GM18499 (cell line): ENCODE measurements around the gene MICAL3.
"Not testable (repeated sequence)": the region's sequence is repeated elsewhere in the genome, so short reads cannot be mapped to it uniquely, and the experiment has no call there.

Experiments
- ATAC-seq: cut with Tn5 transposase; IDR thresholded peaks from one replicate; pipeline ENCODE4 v1.9.1; 2021; ENCODE audit warnings: moderate number of reproducible peaks; ENCODE audit not compliant: insufficient read depth, unreplicated experiment

MICAL3 gene

DNA sequence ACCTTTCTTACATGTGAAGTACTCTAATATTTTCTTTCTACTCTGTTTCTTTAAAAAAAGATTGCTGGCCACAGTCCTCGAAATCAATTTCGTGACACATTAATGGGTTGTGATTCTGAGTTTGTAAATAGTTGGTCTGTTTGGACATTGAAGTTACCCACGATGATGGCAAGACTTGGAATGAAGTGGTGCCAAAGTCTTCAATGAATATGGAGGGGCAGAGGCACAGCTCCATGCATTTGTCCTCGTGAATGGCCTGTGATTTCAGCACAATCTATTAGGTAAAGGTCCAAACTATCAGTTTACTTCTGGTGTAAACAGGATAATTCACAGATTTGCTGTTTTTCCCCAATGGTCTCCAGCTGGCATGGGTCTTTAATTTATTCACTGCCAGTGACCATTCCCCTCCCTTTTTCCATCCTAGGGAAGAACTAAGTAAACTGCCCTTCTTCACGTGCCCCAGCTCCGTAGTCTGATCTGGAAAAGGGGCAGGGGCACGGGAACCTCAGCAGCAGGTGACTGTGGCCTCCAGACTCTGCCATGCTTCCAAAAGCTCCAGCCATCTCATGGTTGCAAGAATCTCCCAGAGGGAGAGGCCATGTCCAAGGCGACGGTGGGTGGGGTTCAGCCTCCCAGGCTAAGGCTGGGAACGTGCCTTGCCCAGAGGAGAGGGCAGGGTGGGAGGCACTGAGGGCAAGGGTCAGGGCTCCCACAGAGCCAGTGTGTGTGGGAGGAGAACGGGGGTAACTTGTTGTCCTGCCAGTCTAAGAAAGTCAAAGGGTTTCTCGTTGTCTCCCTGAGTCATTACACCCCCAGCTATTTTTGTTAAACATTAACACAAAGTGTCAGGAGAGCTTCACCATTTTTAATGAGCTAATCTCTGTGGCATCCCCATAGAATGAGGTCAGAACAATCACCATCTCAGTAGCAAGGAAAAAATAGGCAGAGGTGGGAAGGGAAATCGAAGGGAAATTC lies 36.6 kb upstream of the MICAL3 start:
- ATAC-seq: no peak

DNA sequence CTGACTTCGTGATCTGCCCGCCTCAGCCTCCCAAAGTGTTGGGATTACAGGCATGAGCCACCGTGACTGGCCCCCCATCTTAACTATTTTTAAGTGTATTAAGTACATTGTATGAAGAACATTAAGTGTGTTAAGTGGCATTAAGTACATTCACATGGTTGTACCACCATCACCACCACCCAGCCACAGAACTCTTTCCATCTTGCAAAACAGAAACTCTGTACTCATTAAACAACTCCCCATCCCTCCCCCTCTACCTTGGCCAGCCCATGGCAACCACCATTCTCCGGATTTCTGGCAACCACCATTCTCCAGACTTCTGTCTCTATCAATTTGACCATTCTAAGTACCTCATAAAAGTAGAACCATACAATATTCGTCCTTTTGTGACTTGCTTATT lies 35.6 kb upstream of the MICAL3 start:
- no peak for ATAC-seq

DNA sequence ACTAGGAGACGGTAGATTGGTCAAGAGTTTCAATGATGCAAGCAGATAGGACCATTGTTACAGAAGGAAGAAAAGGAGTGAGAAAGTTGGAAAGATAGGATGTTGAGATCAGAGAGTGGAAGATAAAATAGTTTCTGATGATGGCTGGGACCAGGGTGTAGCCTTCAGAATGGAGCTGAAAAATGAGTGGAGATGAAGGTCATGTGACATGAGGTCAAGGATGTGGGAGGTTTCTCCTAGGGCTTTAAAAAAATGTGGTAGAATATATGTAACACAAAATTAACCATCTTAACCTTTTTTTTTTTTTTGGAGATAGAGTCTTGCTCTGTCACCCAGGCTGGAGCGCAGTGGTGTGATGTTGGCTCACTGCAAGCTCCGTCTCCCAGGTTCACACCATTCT lies 35.1 kb upstream of the MICAL3 start:
- ATAC-seq: no peak

DNA sequence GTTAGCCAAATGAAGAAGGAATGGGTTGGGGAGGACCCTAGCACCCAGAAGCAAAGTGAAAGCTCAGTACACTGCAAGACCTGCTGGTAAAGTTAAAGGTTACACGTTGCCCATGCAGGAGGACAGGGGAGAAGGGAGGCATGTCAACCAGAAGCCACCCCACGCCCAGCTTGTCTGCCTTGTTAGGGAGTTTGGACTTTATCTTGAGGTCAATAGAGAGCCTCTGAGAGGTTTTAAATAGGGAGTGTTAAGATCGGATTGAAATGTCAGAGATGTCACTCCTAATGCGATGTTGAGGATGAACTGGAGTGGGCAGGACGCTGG lies 34.7 kb upstream of the MICAL3 start:
- no peak for ATAC-seq

DNA sequence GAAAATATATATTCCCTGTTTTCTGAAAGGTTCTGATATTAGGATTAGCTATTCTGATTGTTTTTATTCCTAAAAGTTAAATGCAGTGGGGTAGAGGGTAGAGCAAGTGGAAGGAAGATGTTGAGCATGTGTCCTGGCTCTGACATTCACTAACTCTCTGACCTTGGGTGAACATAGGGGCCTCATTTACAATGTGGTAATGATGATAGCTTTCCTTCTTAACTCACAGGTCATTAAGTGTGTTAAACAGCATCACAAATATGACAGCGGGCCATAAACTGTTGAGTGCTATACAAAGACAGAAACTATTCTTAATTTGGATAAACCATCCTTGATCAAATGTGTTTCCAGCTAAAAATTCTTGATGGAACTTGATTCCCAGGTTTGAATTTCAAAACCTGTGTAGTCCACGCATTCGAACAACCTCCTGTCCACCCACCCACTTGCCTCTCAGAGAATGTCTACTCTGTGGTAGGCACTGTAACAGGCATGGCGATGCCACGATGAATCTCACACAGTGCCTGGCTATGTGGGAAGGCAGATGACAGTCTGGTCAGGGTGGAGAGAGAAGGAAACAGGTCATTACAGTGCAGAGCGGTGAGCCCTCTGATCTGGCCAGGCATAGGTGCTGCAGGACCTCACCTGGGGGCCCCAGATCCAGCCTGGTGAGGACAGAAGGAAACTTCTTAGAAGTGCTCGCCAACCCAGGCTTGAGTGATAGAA lies 34.2 kb upstream of the MICAL3 start:
- ATAC-seq: no peak

DNA sequence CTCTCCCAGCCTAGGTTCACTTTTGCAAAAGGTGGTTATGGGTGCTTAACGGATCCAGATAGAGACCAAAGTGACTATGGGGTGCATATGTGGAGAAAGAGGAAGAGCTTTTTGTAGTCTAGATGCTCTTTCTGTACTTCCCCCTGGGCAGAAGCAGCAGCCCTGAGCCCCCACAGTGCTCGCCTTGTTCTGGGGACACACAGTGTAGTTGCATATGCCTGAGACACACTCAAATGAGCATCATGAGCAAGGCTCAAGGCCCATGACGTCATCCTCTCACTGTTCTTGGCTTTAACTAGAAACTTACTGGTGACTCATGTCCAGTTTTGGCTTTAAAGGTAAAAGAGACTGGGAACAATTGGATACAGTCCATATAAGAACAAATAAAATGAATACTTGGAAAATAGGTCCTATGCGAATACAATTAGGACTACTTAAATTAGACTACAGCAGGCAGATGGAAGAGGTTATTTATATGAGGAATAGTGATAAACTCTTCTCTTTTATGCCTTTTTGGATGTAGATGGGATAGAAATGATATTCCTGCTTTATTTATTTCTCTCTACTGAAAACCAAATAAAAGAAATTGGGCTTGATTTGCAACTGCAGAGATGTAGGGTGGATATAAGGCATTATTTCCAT lies 33.3 kb upstream of the MICAL3 start:
- ATAC-seq: peak; percentile 45

DNA sequence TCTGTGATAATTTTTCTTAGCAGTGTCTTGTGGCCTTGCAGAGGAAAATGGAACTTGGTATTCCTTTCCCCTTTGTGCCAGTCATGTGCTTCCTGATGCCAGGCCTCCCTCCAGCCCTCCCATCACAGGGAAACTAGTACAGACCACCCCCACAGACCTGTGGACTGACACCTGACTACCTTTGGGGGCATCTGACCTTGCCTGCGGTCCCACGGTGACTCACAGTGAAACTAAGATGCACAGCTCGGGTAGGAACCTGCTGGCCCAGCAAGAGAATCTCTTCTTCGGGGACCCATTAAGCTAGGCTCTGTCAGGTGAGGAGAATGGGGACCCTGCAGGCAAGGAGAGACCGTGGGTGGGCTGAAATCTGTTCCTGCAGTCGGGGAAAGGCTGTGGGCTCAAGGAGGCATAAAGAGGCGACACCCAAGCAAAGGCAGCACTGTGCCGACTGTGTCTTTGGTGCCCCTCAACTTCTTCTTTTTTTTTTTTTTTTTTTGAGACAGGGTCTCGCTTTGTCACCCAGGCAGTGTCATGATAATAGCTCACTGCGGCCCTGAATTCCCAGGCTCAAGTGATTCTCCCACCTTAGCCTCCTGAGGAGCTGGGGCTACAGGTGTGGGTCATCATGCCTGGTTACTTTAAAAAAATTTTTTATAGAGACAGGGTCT lies 32.6 kb upstream of the MICAL3 start:
- no peak for ATAC-seq

DNA sequence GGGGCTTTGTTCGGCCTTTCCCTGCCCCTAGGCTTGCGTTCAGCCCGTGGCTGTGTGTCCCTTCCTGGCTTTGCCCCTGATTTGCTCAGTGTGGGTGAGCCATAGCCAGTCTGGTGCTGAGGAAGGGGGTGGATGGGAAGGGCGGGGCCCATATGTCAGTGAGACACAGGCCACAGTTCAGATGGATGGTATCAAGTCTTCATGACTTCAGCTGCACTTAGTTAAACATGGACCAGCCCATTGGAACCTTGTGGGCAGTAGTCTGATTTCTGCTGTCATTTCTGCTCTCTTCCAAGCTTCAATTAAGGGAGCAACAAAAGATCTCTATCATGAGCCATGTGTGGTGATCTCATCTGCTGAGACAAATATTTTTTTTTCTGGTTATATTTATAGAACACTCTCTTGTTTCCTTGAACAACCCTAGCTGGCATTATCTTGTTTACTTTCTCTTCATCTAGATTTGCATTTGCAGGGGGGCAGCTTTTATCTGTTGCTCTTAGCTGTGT lies 31.9 kb upstream of the MICAL3 start:
- no peak for ATAC-seq

DNA sequence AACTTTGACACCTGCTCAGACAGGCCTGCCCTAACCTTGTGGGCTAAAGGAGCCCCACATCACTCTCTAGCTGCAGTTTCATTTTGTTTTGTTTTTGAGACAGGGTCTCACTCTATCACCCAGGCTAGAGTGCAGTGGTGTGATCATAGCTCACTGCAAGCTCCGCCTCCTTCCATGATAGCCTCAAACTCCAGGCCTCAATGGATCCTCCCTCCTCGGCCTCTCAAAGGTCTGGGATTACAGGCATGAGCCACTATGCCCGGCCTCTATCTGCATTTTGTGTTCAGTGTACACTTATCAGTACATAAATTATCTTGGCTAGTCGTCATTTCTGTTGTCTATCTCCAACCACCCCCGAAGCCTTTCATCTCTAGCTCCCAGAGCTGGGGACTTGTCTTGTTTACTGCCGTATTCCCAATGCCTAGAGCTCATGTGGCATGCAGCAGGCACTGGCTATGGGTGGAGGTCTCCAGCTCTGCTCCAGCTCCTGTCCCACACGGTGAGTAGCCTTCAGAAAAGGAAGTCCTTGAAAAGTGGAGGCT lies 31.3 kb upstream of the MICAL3 start:
- ATAC-seq: no peak

DNA sequence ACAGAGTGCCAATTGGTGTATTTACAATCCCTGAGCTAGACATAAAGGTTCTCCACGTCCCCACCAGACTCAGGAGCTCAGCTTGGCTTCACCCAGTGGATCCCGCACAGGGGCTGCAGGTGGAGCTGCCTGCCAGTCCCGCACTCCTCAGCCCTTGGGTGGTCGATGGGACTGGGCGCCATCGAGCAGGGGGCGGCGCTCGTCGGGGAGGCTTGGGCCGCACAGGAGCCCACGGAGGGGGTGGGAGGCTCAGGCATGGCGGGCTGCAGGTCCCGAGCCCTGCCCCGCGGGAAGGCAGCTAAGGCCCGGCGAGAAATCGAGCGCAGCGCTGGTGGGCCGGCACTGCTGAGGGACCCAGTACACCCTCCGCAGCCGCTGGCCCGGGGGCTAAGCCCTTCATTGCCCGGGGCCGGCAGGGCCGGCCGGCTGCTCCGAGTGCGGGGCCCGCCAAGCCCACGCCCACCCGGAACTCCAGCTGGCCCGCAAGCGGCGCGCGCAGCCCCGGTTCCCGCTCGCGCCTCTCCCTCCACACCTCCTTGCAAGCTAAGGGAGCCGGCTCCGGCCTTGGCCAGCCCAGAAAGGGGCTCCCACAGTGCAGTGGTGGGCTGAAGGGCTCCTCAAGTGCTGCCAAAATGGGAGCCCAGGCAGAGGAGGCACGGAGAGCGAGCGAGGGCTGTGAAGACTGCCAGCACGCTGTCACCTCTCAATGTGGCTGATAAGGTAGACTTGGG lies 29.0 kb upstream of the MICAL3 start:
- not testable (repeated sequence) for ATAC-seq

DNA sequence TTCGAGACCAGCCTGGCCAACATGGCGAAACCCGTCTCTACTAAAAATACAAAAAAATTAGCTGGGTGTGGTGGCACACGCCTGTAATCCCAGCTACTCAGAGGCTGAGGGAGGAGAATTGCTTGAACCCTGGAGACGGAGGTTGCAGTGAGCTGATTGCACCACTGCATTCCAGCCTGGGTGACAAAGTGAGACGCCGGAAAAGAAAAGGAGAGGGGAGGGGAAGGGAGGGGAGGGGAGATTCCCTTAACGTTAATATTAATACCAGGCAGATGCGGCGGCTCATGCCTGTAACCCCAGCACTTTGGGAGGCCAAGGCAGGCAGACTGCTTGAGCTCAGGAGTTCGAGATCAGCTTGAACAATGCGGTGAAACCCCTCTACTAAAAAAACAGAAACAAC lies 26.8 kb upstream of the MICAL3 start:
- ATAC-seq: not testable (repeated sequence)

DNA sequence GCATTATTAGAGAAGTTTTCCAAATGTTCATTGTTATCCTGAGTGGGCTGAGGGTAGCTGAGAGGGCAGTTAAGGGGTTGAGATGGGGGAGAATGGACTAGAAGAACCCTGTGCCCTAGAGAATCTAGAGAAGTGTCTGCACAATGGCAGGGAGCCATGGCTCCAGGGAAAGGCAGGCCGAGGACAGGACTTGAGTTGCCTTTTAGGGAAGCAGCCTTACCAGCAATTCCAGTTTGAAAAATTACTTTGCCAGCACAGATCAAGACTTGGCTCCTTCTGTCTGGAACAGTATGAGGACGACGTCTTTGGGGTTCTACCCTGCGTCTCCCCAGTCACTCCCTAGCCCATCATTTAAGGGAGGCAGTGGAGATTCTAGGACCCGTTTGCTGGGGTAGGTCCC lies 25.7 kb upstream of the MICAL3 start:
- ATAC-seq: no peak

DNA sequence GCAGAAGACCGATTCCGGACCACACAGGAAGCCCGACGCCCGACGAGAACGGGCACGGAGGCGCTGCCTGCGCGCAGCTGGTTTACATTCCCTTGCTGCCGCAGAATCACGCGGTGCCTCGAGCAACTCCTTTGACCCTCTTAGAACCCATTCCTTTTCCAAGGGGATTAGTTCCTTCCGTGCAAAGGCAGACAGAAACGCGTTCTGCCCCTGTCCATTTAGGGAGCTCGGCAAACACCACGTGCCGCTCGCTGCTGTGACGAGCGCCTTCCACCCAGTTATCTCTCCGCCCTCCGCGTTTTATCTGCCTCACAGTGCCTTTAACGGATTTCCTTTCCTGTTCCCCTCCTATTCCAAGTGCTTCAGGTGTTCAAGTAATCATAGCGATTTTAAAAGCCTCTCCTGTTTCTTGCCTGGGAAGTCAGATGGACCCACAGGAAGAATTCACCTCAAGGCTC lies 24.1 kb upstream of the MICAL3 start:
- no peak for ATAC-seq

DNA sequence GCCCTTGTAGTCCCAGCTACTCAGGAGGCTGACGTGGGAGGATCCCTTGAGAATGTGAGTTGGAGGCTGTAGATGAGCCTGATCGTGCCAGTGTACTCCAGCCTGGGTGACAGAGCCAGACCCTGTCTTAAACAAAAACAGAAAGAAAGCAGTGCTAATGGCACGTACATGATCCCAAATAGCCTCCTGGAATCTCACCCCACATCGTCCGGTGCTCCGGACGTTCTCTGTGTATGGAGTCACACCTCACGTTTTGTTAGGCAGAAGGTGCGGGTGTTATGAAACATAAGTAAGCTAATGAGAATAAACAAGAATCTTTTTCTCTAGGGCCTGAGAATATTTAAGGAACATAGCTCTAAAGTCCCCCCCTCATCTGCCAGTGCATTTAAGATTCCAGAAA lies 23.7 kb upstream of the MICAL3 start:
- ATAC-seq: no peak

DNA sequence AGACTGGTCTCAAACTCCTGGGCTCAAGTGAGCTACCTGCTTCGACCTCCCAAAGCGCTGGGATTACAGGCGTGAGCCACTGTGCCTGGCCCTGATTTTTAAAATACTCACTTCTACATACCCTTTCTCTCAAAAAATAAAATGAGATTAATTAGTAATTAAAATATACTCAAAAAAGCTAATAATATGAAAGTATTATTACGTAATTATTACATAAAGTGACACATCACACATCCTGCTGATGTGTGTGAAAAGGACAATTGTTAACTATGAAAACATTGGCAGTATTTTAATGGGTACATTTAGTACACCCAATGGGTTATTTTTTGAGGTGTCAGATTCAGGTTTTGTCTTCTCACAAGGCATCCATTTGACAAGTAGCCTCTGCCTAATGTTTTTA lies 21.4 kb upstream of the MICAL3 start:
- ATAC-seq: no peak

DNA sequence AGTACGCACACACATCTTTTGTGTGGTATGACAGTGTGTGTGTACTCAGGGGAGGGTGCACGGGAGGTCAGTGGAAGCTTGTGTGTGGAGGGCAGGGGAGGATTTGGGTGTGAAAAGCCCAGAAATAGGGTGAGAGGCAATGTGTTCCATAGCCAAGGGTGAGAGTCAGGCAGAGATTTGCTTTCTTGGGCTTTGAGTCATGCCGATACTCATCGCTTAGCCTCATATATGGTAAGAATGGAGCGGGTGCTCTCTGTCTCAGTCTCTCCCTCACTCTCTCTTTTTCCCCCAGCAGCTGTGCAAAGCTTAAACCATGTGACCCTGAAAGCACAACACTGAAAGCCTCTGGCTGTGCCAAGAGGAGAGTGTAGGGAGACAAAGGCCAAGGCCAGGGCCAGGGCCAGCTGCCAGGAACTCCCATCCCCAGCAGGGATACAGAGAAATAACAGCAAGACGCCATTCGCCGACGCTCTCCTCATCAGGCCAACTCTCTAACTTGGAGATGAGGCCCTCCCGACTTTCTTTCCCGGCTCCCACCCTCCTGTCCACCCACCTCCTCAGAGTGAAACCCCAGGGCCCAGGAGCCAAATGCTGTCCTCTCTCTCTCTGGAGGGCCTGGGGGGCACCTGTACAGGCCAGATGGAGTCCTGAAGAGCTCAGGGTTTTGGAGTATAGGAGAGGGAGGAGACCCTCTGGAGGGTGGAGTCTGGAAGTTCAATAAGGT lies 20.3 kb upstream of the MICAL3 start:
- no peak for ATAC-seq

DNA sequence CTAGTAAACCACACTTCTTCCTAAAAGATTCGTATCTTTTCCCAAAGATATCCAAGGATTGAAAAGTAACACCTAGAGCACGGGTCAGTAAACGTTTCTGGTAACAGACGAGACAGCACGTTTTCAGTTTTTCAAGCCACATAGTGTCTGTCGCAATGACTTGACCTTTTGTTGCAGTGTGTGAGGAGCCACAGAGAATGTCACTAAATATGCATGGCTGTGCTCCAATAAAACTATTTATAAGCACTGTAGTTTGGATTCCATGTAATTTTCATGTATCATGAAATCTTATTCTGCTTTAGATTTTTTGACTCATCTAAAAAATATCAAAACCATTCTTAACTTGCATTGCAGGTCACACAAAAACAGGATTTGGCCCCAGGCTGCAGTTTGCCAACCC lies 18.3 kb upstream of the MICAL3 start:
- ATAC-seq: no peak

DNA sequence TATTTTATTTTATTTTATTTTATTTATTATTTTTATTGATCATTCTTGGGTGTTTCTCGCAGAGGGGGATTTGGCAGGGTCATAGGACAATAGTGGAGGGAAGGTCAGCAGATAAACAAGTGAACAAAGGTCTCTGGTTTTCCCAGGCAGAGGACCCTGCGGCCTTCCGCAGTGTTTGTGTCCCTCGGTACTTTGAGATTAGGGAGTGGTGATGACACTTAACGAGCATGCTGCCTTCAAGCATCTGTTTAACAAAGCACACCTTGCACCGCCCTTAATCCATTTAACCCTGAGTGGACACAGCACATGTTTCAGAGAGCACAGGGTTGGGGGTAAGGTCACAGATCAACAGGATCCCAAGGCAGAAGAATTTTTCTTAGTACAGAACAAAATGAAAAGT lies 16.5 kb upstream of the MICAL3 start:
- not testable (repeated sequence) for ATAC-seq

DNA sequence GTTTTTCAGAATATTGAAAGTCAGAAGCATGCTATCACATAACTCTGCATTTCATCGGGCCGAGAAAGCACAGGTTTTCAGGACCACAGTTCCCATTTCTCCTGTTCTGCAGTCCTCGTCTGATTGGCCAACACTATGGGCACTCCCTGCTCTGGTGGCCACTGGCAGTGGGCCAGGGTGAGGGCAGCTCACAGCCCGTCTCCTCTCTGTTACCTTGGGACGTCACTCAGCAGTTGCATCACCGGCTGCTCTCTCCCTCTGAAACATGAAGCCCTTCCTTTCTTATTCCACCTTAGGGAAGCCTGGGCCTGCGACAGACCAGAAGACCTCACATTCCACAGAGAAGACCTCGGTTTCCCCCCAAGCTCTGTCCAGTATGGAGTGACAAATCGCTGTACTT lies 11.4 kb upstream of the MICAL3 start:
- no peak for ATAC-seq
